Stomach (tissue), 9 donors: ENCODE results near the gene PNN. TPM values are rescaled to one million over a fixed set of nuclear protein-coding genes. Genes with fewer than 3 reads are reported as not detected.
"Not testable (repeated sequence)": the region's sequence is repeated elsewhere in the genome, so short reads cannot be mapped to it uniquely, and the experiment has no call there.

Source experiments
- DNase-seq, 2 donors: peaks; one replicate each; pipeline versions ENCODE4 v3.0.0 to v3.0.0-alpha.2; 2013 to 2019
- H3K27ac ChIP-seq, 5 donors: fragments of 200-600 bp in 4 of 5; sonication (generic) in 4 of 5; one replicate each; pipeline ENCODE4 v1.5.1; 2013 to 2019; ENCODE audit warnings: mild to moderate bottlenecking in 1 of 5, moderate library complexity in 1 of 5
- H3K27me3 ChIP-seq, 3 donors: fragments of 200-600 bp; sonication (generic); one replicate each; pipeline ENCODE4 v1.5.1; 2017 to 2019; ENCODE audit warnings: mixed run types in 1 of 3
- H3K36me3 ChIP-seq, 4 donors: fragments of 200-600 bp; sonication (generic); 1 replicate in 3 of 4; 2 replicates in 1 of 4; pipeline ENCODE4 v1.5.1; 2016 to 2019
- H3K4me1 ChIP-seq, 4 donors: fragments of 200-600 bp; sonication (generic); one replicate each; pipeline ENCODE4 v1.5.1; 2016 to 2019
- H3K4me3 ChIP-seq, 4 donors: fragments of 200-600 bp; sonication (generic) in 3 of 4; one replicate each; pipeline ENCODE4 v1.5.1; 2016 to 2019; ENCODE audit warnings: mild to moderate bottlenecking in 1 of 4
- H3K9me3 ChIP-seq, 4 donors: fragments of 200-600 bp; sonication (generic); one replicate each; pipeline ENCODE4 v1.5.1; 2016 to 2019
- CTCF ChIP-seq, 7 experiments: fragments of 450-650 bp in 4 of 7; fragments of 200-600 bp in 3 of 7; sonication (generic) in 3 of 7; IDR thresholded peaks; one replicate each; pipeline ENCODE4 v1.5.1; 2016 to 2019; ENCODE audit warnings: antibody characterized with exemption in 7 of 7, control low read depth in 2 of 7, mild to moderate bottlenecking in 1 of 7
- EP300 ChIP-seq: sonication (generic); formaldehyde crosslinking; IDR thresholded peaks from one replicate; pipeline ENCODE4 v1.6.1; 2017; ENCODE audit warnings: antibody characterized with exemption
- POLR2A ChIP-seq, 4 donors: fragments of 450-650 bp; IDR thresholded peaks; one replicate each; pipeline ENCODE4 v1.6.1; 2016; ENCODE audit warnings: antibody characterized with exemption in 4 of 4, control low read depth in 2 of 4, mild to moderate bottlenecking in 1 of 4, moderate library complexity in 1 of 4
- POLR2AphosphoS5 ChIP-seq, 3 donors: sonication (generic); formaldehyde crosslinking; IDR thresholded peaks; one replicate each; pipeline ENCODE4 v1.6.1; 2016; ENCODE audit warnings: antibody characterized with exemption in 3 of 3
- WGBS, 5 donors: extraction: QIAGEN DNeasy Blood & Tissue Kit in 3 of 5; methylation state at CpG; one replicate each; pipeline versions ENCODE4 v1.1.5 to v1.1.7; 2013 to 2018; 5-methylcytosine and 5-hydroxymethylcytosine counted together
- intact Hi-C: fragments of 100-400 bp; cut with DNase I; formaldehyde crosslinking; loops from one replicate; pipeline ENCODE4 v1.15.1; 2023; ENCODE audit warnings: low total_unique reads
- polyA plus RNA-seq, 3 donors: library from polyadenylated mRNA; stranded (reverse); fragments of 200-250 nt; gene quantifications; one replicate each; pipeline ENCODE4 v1.2.3, GENCODE V29; 2013
- total RNA-seq, 5 donors: library from RNA; depleted of rRNA; stranded (reverse); fragments of >200 nt; gene quantifications; one replicate each; pipeline versions ENCODE4 v1.1.0 to v1.2.3, GENCODE V29; 2014 to 2016
- donor health status: healthy with polysubstance abuse.
- donor health status: Bipolar disorder and iron deficiency.
- donor health status: healthy.

Gene PNN
- total and polyA plus RNA-seq, 8 donors: 21.7 to 122 (median 39.4) TPM

- peaks cover 0 to 40% (median 15%) of the 10 kb centered on the region in 4 donors for H3K4me1 ChIP-seq
- 95 to 98% (median 96%) methylated on average over 1 of the region's 1 CpG for WGBS, 5 donors
- TF ChIP-seq CTCF (IDR thresholded peaks at IDR 0.05): no peak
- no peak for TF ChIP-seq POLR2AphosphoS5 (IDR thresholded peaks at IDR 0.05)
- TF ChIP-seq POLR2A (IDR thresholded peaks at IDR 0.05): no peak
- TF ChIP-seq EP300: no peak
- H3K9me3 ChIP-seq: no peaks in the 10 kb centered on the region
- H3K27me3 ChIP-seq: no peaks in the 10 kb centered on the region
- no peak for DNase-seq
- intact Hi-C loops: no loop called here
- no peak overlapping the region for H3K27ac ChIP-seq
- peaks cover 54 to 74% (median 72%) of the 10 kb centered on the region in 4 donors for H3K36me3 ChIP-seq
- H3K4me3 ChIP-seq: no peak overlapping the region
Observed at GRCh38 chr14:39182770-39183684, 8.0 kb downstream of the PNN start.

- intact Hi-C loops, H3K4me3 ChIP-seq, H3K27me3 ChIP-seq, DNase-seq, H3K9me3 ChIP-seq, H3K27ac ChIP-seq: not testable (repeated sequence)
- Histone ChIP-seq H3K4me1 (peaks cover 0 to 35% (median 11%) of the 10 kb centered on the region in 4 donors), H3K36me3 (peaks cover 48 to 67% (median 66%) of the 10 kb centered on the region in 4 donors)
- WGBS, 5 donors: 86 to 99% (median 93%) methylated on average over 5 of the region's 5 CpGs
Observed at GRCh38 chr14:39183685-39184003, 8.6 kb downstream of the PNN start.

DNA sequence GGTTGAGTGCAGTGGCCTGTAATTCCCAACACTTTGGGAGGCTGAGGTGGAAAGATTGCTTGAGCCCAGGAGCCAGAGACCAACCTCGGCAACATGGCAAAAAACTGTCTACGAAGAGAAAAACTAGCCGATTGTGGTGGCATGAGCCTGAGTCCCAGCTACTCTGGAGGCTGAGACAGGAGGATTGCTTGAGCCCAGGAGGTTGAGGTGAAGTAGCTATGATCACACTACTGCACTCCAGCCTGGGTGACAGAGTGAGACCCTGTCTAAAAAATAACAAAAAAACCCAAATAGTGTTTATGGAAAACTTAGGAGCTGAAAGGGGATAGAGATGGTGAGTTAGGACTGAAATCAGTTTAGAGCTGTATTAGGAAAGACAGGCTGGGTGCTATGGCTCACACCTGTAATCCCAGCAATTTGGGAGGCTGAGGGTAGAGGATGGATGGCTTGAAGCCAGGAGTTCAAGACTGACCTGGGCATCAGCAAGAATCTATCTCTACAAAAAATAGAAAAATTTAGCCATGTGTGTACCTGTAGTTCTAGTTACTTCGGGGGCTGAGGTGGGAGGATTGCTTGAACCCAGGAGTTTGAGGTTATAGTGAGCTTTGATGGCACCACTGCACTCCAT lies 9.7 kb downstream of the PNN start:
- peaks cover 0 to 25% (median 10%) of the 10 kb centered on the region in 4 donors for H3K4me1 ChIP-seq
- no peaks in the 10 kb centered on the region for H3K9me3 ChIP-seq
- 94 to 99% (median 97%) methylated on average over 4 of the region's 4 CpGs for WGBS, 5 donors
- no peak overlapping the region for H3K4me3 ChIP-seq
- TF ChIP-seq POLR2A (IDR thresholded peaks at IDR 0.05): no peak
- no peak for TF ChIP-seq POLR2AphosphoS5 (IDR thresholded peaks at IDR 0.05)
- no peak for TF ChIP-seq EP300
- no peak for TF ChIP-seq CTCF (IDR thresholded peaks at IDR 0.05)
- DNase-seq: no peak
- intact Hi-C loops: no loop called here
- peaks cover 37 to 56% (median 55%) of the 10 kb centered on the region in 4 donors for H3K36me3 ChIP-seq
- no peak overlapping the region for H3K27ac ChIP-seq
- H3K27me3 ChIP-seq: no peaks in the 10 kb centered on the region

DNA sequence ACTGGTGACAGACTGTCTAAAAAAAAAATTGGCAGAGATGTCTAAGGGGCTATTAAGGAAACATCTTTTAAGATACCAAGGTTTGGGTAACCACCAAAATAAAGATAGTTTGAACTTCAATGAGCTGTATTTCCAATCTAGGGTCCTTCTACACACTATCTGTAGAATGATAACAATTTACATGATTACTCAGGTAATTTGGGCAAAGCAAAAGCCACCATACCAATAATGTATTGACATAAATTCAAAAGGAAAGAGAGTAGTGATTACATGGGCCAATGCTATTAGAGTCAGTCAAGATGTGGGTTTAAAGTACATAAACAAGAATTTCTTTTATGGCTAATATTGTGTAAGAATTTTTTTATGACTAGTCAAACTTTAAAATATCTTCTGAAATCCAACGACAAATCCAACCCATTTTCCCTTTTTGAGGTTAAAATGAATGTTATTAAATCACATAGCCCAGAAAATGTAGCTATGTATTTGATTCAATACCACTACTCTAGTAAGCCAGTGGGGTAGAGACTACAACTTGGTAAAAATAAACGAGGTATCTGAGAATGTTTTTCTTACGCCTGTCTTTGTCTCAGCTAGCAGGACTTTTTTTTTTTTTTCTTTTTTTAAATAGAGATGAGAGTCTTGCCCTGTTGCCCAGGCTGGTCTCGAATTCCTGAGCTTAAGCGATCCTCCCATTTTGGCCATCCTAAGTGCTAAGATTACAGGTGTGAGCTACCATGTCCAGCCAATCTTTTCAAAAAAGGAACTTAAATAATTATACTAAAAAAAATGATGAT lies 10.4 kb downstream of the PNN start:
- DNase-seq: no peak
- Histone ChIP-seq H3K36me3 (peaks cover 31 to 49% (median 48%) of the 10 kb centered on the region in 4 donors), H3K4me1 (peaks cover 0 to 21% (median 10%) of the 10 kb centered on the region in 4 donors), H3K9me3 (no peaks in the 10 kb centered on the region), H3K4me3 (no peak overlapping the region), H3K27me3 (no peaks in the 10 kb centered on the region), H3K27ac (no peak overlapping the region)
- WGBS, 5 donors: 91 to 95% (median 92%) methylated on average over 5 of the region's 5 CpGs
- intact Hi-C loops: no loop called here
- no peak for TF ChIP-seq POLR2AphosphoS5 (IDR thresholded peaks at IDR 0.05)
- no peak for TF ChIP-seq EP300
- no peak for TF ChIP-seq CTCF (IDR thresholded peaks at IDR 0.05)
- no peak for TF ChIP-seq POLR2A (IDR thresholded peaks at IDR 0.05)
